ENCODE data around the gene LBHD2.
"Not testable (repeated sequence)": the region's sequence is repeated elsewhere in the genome, so short reads cannot be mapped to it uniquely, and the experiment has no call there.

The LBHD2 gene

DNA sequence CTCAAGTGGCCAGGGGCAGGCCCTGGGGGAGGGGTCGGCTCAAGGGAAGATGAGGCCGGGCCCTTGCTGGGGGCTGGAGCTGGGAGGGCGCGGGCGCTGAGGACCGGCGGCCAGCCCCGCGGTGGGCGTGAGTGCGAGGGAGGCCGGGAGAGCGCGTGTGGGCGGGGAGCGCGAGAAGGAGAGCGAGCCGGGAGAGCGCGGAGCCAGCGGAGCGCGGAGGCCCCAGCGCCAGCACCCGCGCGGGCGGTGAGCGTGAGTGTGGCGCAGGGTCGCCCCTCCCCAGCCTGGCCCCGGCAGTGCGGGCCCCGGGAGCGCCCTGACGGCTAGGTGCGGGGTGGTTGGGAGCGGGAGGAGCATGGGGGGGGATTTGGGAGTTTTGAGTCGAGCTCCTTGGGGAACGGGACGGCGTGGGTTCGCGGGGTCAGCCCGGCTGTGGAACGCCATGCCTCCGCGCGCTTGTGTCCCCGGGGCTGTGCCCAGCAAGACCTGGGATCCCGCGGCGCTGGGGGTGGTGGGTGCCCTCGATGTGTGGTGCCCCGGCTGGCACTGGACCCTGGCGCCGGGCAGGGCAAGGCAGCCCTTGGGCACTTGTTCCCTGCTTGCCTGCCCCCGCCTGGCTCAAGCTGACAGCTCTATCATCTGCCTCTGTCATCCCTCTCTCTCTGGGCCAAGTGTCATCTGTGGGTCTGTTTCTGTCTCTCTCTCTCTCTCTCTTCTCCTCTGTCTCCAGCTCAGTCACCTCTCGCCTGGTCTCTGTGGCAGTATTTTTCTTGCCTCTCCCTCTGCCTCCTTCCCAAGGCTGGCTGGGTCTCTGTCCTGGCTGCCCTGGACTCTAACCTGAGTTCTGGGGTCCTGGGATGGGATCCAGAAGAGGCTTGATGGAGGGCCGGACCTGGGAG, at the start of gene LBHD2:
Gene LBHD2, plus strand, starts transcription at position 190 of the 899 bp plus-strand sequence. CDS start 1,803 bp downstream, outside the sequence.
- DNase-seq, result no peak

- no peak for DNase-seq
These were observed 42.5 kb upstream of the LBHD2 start for GRCh38 chr14:103041464-103041863.

DNA sequence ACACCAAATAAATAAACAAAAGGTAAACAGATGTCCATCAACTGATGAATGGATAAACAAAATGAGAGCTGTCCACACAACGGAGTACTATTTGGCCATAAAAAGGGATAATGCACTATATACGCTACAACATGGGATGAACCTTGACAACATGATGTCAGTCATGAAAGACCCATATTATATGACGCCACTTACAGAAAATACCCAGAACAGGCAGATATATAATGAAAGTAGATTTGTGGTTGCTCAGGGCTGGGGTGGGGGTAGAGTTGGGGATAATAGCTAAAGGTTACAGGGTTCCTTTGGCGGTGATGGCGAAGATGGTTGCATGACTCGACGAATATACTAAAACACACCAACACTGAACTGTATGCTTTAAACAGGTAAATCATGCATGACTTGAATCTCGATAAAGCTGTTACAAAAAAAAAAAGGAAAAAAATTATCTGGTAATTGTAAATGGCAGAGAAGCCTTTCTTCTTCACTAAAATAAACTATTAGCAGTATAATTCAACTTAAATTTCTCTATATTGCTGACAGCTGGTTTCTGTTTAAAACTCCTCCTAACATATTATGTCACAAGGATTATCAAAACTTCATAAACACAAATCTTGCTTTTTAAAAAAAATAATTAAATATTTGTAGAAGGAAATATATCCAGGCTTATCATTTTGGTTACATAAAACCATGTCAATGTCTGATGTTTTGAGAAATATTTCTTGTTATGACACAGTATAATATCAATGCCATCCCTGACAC, 40.6 kb upstream of the LBHD2 start:
- DNase-seq, result no peak

DNA sequence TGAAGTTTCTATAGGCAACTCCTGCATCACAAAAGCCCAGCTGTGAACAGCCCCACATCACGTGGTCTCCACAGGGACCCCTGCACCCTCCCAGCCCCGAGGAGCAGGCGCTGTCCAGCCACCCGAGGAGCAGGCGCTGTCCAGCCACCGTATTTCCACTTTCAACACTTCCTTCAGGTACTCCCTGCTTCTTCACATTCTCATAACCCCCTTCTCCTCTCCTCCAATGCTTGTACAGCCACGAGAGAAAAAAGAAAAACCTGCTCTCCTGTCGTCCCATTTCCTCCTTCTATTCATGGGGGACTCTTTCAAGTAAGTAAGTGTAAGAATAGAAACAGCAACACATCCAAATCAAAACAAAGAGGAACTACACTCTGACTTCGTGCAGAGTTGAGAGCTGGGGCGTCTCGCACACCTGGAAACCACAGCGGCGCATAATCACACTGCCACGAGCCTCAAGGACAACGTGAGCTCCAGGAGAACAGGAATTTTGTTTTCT, 38.6 kb upstream of the LBHD2 start:
- no peak for DNase-seq

DNA sequence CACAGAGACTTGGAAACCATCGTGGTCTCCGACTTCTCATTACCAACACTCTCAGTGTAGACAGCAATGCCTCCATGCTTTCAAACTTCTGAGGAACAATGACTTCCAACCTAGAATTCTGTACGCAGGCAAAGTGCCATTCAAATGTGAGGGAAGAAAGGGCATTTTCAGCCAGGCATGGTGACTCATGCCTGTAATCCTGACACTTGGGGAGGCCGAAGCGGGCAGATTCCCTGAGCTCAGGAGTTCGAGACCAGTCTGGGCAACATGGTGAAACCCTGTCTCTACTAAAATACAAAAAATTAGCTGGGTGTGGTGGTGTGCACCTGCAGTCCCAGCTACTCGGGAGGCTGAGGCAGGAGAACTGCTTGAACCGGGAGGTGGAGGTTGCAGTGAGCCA, 36.6 kb upstream of the LBHD2 start:
- not testable (repeated sequence) for DNase-seq

GRCh38 chr14:103050935-103051334, 33.1 kb upstream of the LBHD2 start:
- no peak for DNase-seq

DNA sequence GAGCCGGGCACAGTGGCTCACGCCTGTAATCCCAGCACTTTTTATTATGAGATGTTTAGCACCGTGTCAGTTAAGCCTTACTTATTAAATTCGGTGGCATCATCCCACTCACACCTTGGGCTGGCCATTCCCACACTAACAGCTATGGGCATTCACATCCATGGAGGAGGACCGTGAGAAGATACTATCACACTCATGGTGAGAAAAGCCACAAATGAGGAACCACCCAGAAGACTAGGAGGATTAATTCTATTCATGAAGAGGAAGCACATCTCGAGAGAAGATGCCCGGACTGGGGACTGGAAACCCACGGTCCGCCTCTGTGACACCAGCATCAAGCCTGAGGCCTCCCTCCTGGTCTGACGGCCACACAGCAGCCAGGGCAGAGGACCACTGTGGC, 31.6 kb upstream of the LBHD2 start:
- no peak for DNase-seq

DNA sequence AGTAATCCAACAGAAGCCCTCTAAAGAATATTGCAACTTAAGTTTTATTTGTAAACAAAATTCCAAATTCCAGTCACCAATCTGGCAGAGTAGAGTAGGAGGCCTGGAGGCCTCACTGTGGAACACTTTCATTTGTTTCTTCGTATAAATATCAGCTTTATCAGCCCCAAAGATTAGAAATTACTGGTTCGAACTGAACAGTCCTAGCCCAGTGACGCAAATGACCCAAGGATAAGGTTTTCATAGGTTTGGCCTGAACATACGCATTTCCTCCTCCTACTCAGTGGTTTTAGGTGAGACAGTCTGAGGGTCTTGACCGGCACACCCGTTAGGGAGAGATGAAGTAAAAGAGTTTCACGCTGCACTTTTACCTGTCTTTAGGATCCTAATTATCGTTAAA, 28.3 kb upstream of the LBHD2 start:
- DNase-seq, result no peak

DNA sequence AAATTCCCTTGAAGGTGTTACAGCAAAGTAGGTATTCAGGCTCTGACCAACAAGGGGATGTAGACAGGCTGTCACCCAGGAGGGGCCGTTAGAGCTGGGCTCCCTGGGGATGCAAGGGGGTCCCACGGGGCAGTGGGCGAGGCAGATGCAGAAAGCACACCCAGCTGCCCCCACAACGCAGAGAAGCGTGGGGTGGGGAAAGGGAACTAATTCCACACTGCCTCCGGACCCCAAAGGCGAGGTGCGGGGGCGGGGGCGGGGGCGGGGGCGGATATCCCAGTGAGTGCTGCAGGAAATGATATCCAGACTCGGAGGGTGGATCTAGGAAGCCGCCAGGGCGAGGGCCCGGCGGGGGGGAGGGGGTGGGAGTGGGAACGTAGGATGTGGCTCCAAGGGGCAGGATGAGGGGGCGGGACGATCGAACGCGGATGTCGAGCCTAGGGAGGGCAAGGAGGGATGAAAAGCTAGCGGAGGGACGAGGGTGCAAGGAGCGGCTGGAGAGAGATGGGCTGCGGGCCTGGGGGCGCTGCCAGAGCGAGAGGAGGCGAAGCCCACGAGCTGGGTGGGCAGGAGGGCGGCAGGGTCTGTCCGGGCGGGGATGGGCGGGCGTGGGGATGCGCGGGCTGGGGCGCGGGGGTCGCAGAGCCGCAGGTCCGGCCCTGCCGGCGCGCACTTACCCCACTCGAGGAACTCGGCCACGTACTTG, 27.5 kb upstream of the LBHD2 start:
- no peak for DNase-seq

DNA sequence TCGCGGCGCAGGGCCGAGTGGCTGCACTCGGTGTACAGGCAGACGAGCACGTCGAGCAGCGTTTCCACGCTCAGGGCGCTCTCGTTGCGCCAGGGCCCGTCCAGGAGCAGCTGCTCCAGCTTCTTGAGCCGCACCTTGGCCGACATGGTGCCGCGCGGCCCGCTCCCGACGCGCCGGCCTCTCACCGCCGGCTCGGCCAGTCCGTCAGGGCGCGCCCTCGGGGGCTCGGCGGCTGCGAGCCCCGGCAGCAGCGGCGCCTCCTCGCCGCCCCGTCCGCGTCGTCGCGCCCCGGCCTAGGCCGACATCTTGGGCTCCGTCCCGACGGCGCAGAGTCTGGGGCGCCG, 27.0 kb upstream of the LBHD2 start:
- no peak for DNase-seq

DNA sequence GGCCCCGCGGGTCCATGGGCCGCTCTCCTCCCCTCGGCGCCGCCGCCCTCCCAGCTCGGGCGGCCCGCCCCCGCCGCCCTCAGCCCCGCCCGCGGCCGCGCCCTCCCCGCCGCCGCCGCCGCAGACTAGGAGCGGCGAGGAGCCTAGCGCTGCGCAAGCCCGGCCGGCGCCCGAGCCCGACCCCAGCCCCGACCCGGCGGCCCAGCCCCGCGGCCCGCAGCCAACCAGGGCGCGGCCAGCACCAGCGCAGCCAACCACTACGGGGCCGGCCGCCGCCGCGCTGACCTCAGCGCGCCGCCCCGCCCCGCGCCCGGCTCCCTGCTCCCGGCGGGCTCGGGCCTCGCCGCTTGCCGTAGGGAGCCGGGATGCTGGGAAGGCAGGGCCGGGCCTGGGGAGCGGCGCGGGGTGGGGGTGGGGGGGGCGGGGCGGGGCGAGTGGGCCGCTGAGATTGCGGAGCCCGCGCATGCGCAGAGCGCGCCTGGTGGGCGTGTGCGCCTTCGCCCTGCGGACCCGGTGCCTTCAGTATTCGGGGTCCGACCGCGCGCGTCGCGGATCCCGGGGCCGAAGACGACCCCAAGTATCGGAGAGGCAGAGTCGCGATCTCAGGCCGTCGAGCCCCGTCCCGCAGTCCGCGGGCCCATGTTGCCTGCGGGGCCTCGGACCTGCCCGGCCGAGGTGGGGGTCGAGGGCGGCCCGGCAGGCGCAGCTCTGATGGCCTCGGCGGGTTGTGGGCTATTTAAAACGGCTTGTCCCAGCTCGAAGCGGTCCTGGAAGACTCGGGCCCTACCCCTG, 26.4 kb upstream of the LBHD2 start, which contains the start of gene CDC42BPB:
Gene CDC42BPB, minus strand, starts transcription at position 178 of the 792 bp plus-strand sequence. CDS start 376 bp downstream, outside the sequence.
- DNase-seq, result peak; percentile 31

DNA sequence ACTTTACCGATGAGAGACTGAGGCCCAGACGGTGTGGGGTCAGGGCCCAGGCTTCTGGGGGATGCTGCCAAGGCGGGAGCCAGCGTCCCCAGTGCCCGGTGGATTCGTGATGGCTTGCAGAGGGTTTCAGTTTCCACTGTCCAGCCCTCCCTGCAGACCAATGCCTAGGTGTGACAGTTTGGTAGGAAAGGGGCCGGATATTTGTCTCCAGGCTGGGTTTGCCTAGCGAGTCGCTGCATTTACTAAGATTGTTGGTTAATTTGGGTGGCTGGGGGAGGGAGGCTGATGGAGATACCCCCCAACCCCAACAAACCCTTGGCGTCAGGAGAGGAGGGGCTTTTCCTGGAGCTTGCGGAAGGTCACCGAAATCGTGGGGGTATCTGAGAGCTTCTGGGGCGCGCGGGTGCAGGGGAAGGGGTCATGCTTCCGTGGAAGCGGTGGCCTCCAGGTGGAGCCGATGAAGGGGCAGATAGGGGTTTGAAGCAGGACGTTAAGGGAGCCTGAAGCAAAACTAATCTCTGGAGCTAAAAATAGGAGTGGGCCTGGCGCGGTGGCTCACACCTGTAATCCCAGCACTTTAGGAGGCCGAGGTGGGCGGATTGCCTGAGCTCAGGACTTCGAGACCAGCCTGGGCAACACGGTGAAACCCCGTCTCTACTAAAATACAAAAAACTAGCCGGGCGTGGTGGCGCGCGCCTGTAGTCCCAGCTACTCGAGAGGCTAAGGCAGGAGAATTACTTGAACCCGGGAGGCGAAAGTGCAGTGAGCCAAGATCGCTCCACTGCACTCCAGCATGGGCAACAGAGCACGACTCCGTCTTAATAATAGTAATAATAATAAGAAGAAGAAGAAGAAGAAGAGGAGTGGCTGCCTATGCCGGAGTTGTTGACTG, 25.6 kb upstream of the LBHD2 start:
- no peak for DNase-seq

- no peak for DNase-seq
These were observed 24.5 kb upstream of the LBHD2 start for GRCh38 chr14:103059556-103059955.

DNA sequence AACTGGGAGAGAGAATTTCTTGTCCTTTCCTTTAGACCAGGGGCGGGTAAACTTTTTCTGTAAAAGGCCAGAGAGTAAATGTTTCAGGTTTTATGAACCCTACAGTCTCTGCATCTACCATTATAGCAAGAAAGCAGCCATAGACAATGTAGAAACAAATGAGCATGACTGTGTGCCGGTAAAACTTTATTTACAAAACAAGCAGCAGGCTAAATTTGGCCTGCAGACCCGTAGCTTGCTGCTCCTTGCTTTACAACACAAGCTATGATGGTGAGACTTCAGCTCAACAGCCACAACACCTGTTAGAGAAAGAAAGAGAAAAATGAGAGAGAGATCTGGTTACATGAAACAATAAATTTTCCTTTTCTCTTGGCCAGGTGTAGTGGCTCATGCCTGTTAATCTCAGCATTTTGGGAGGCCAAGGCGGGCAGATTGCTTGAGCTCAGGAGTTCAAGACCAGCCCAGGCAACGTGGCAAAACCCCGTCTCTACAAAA, 22.5 kb upstream of the LBHD2 start:
- DNase-seq, result no peak

DNA sequence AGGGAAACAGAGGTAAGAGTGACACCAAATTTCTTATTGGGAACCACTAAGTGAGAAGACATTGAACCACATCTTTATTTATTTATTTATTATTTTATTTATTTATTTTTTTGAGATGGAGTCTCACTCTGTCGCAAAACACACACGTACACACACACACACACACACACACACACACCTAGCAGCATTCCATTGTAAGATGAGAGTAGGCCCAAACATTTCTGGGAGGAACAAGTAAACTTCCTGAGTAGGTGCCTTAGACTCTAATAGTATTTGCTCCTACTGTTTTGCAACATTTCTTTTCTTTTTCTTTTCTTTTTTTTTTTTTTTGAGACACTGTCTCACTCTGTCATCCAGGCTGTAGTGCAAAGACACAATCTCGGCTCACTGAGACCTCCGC, 19.6 kb upstream of the LBHD2 start:
- DNase-seq, result no peak

DNA sequence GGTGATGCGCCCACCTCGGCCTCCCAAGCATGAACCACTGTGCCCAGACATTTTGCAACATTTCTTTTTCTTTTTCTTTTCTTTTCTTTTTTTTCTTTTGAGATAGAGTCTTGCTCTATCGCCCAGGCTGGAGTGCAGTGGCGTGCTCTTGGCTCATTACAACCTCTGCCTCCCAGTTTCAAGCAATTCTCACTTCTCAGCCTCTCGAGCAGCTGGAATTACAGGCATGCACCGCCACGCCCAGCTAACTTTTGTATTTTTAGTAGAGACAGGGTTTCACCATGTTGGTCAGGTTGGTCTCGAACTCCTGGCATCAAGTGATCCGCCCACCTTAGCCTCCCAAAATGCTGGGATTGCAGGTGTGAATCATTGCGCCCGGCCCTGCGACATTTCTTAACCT, 19.0 kb upstream of the LBHD2 start:
- DNase-seq, result no peak

- no peak for DNase-seq
These were observed 18.1 kb upstream of the LBHD2 start for GRCh38 chr14:103065861-103066260.

DNA sequence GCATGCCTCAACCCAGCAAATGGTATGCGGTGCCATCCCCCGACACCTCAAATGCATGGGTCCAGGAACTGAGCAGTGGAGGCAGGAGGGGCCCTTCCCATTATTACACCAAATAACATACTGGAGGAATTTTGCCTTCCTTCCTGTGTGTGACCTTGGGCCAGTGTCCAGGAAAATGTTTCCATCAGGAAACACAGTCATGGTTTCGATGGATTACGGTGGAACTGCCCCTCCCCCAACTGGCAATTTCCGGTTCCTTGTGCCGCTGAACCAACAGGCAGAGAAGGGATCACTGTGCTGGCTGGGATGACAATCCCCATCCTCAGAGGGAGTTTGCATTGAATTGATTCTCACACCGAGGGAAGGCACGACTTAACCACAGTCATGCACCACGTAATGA, 17.6 kb upstream of the LBHD2 start:
- DNase-seq, result no peak

DNA sequence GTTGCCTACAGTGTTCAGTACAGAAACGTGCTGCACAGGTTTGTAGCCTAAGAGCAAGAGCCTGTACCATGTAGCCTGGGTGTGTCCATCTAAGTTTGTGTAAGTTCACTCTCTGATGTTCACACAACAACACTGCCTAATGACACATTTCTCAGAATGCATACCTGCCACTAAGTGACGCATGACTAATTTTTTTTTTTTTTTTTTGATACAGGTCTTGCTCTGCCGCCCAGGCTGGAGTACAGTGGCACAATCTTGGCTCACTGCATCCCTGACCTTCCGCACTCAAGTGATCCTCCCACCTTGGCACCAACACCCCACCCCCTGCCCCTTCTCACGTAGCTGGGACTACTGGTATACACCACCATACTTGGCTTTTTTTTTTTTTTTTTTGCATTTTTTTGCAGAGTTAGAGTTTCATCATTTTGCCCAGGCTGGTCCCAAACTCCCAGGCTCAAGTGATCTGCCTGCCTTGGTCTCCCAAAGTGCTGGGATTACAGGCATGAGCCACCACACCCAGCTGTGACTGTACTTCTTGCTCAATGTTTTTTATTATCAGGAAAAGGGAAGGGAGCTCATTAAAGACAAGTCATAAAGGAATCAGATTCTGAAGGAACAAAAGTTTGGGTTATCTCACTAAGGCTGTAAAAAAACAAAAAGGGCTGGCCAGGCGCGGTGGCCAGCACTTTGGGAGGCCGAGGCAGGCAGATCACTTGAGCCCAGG, 16.6 kb upstream of the LBHD2 start:
- no peak for DNase-seq

- DNase-seq, result no peak
These were observed 15.5 kb upstream of the LBHD2 start for GRCh38 chr14:103068351-103069073.
